IMR-90 (cell line): Measurements from ENCODE around the gene NOL9. TPM values are rescaled to one million over a fixed set of nuclear protein-coding genes. Genes with fewer than 3 reads are reported as not detected.

Source experiments
- ATAC-seq: fragments of 200-7000 bp; cut with Tn5 transposase; 2 replicates; pipeline ENCODE4 v1.9.1; 2020; ENCODE audit warnings: low read depth, mild to moderate bottlenecking, moderate library complexity
- BruUV-seq: library from RNA; stranded (reverse); fragments of 400-500 nt; replicated peaks from 2 replicates; lab custom pipeline; 2021; lab: Mats Ljungman, UMichigan
- CTCF ChIA-PET: fragments of 300-600 bp; formaldehyde crosslinking; extraction: SDS; loops from one replicate; lab custom pipeline; 2021; ENCODE audit warnings: antibody characterized with exemption; lab: Yijun Ruan, JAX
- POLR2A ChIA-PET: fragments of 300-600 bp; sonication (Branson Sonifier 250); formaldehyde crosslinking; loops from one replicate; lab custom pipeline; 2022; ENCODE audit warnings: antibody characterized with exemption; ENCODE audit not compliant: unreplicated experiment; lab: Charles Lee
- DNase-seq: peaks from one replicate; pipeline ENCODE4 v3.0.0; 2013
- H2AFZ ChIP-seq: replicated peaks from 2 replicates; pipeline ENCODE3; 2013; ENCODE audit warnings: low read length, mild to moderate bottlenecking; ENCODE audit not compliant: poor library complexity
- H2AK5ac ChIP-seq: 2 replicates; pipeline ENCODE4 v1.6.1; 2013; ENCODE audit warnings: low read depth, low read length, inconsistent platforms
- H2AK9ac ChIP-seq: replicated peaks from 2 replicates; pipeline ENCODE3; 2013; ENCODE audit warnings: mild to moderate bottlenecking, low read depth, low read length, moderate library complexity; ENCODE audit not compliant: poor library complexity
- H2BK120ac ChIP-seq: 2 replicates; pipeline ENCODE4 v1.6.1; 2013; ENCODE audit warnings: low read depth, low read length, inconsistent platforms
- H2BK15ac ChIP-seq: 3 replicates; pipeline ENCODE4 v1.6.1; 2013; ENCODE audit warnings: low read depth, low read length, inconsistent platforms
- H2BK20ac ChIP-seq: 2 replicates; pipeline ENCODE4 v1.6.1; 2013; ENCODE audit warnings: low read depth, mild to moderate bottlenecking, inconsistent platforms, low read length, moderate library complexity
- H2BK5ac ChIP-seq: 2 replicates; pipeline ENCODE4 v1.6.1; 2013; ENCODE audit warnings: mild to moderate bottlenecking, low read depth, low read length, inconsistent platforms; ENCODE audit not compliant: poor library complexity, severe bottlenecking
- H3K14ac ChIP-seq: replicated peaks from 2 replicates; pipeline ENCODE4 v1.6.1; 2013; ENCODE audit warnings: low read depth, low read length, inconsistent platforms
- H3K18ac ChIP-seq: 2 replicates; pipeline ENCODE4 v1.6.1; 2013; ENCODE audit warnings: low read depth, low read length, control low read depth
- H3K23ac ChIP-seq: 2 replicates; pipeline ENCODE4 v1.6.1; 2013; ENCODE audit warnings: low read depth, low read length, inconsistent platforms
- H3K27ac ChIP-seq: 2 replicates; pipeline ENCODE4 v1.5.1; 2013; ENCODE audit warnings: mild to moderate bottlenecking, control low read depth, low read length; ENCODE audit not compliant: insufficient read depth
- H3K27me3 ChIP-seq: 2 replicates; pipeline ENCODE4 v1.6.1; 2013; ENCODE audit warnings: low read length; ENCODE audit not compliant: control insufficient read depth, insufficient read depth
- H3K36me3 ChIP-seq: 2 replicates; pipeline ENCODE4 v1.6.1; 2013; ENCODE audit warnings: low read length, mixed read lengths; ENCODE audit not compliant: control insufficient read depth, insufficient read depth
- H3K4ac ChIP-seq: 2 replicates; pipeline ENCODE4 v1.6.1; 2013; ENCODE audit warnings: low read depth, low read length, inconsistent platforms
- H3K4me1 ChIP-seq: 2 replicates; pipeline ENCODE4 v1.6.1; 2013; ENCODE audit warnings: low read length, mixed read lengths; ENCODE audit not compliant: control insufficient read depth, insufficient read depth
- H3K4me2 ChIP-seq: 2 replicates; pipeline ENCODE4 v1.6.1; 2013; ENCODE audit warnings: low read depth, mild to moderate bottlenecking, control low read depth, low read length, moderate library complexity
- H3K4me3 ChIP-seq: 2 replicates; pipeline ENCODE4 v1.5.1; 2013; ENCODE audit warnings: low read depth, mild to moderate bottlenecking, control low read depth, low read length, moderate library complexity; ENCODE audit not compliant: insufficient read depth
- H3K56ac ChIP-seq: 2 replicates; pipeline ENCODE4 v1.6.1; 2013; ENCODE audit warnings: low read length, inconsistent platforms; ENCODE audit not compliant: insufficient read depth; ENCODE audit errors: extremely low read depth
- H3K79me1 ChIP-seq, 2 experiments: 2 replicates each; pipeline ENCODE4 v1.6.1; 2013; ENCODE audit warnings: low read length in 2 of 2, inconsistent platforms in 1 of 2, low read depth in 1 of 2
- H3K9ac ChIP-seq: 2 replicates; pipeline ENCODE4 v1.6.1; 2013; ENCODE audit warnings: low read depth, low read length, control low read depth
- H3K9me1 ChIP-seq: 2 replicates; pipeline ENCODE4 v1.6.1; 2013; ENCODE audit warnings: low read length, inconsistent platforms; ENCODE audit not compliant: insufficient read depth
- H3K9me3 ChIP-seq: 2 replicates; pipeline ENCODE4 v1.6.1; 2013; ENCODE audit warnings: low read length; ENCODE audit not compliant: control insufficient read depth, insufficient read depth
- H4K20me1 ChIP-seq: 2 replicates; pipeline ENCODE4 v1.6.1; 2013; ENCODE audit warnings: low read length, inconsistent platforms; ENCODE audit not compliant: insufficient read depth
- H4K5ac ChIP-seq: 2 replicates; pipeline ENCODE4 v1.6.1; 2013; ENCODE audit warnings: mild to moderate bottlenecking, low read depth, low read length, control low read depth
- H4K8ac ChIP-seq, 2 experiments: 2 replicates each; pipeline ENCODE4 v1.6.1; 2013; ENCODE audit warnings: low read depth in 2 of 2, low read length in 2 of 2, control low read depth in 1 of 2, inconsistent platforms in 1 of 2
- H4K91ac ChIP-seq: 2 replicates; pipeline ENCODE4 v1.6.1; 2013; ENCODE audit warnings: low read depth, low read length, inconsistent platforms; ENCODE audit not compliant: insufficient read depth
- BHLHE40 ChIP-seq: fragments of 150-350 bp; IDR thresholded peaks from 2 replicates; pipeline ENCODE4 v1.6.1; 2016; ENCODE audit warnings: mild to moderate bottlenecking, low read depth, low read length
- CTCF ChIP-seq: conservative IDR thresholded peaks from 2 replicates; pipeline ENCODE4 v1.5.1; 2012; ENCODE audit warnings: mild to moderate bottlenecking, low read depth, low read length, improper control_type of control experiment
- ELK1 ChIP-seq: fragments of 150-350 bp; IDR thresholded peaks from 2 replicates; pipeline ENCODE4 v1.6.1; 2016; ENCODE audit warnings: low read depth, mild to moderate bottlenecking, low read length, moderate library complexity, borderline replicate concordance
- FOS ChIP-seq: fragments of 150-350 bp; IDR thresholded peaks from 2 replicates; pipeline ENCODE4 v1.6.1; 2016; ENCODE audit warnings: low read depth, low read length
- MAFK ChIP-seq: IDR thresholded peaks from 2 replicates; pipeline ENCODE4 v1.6.1; 2012; ENCODE audit warnings: low read depth, low read length, improper control_type of control experiment
- MAZ ChIP-seq: IDR thresholded peaks from 2 replicates; pipeline ENCODE4 v1.6.1; 2012; ENCODE audit warnings: low read depth, mild to moderate bottlenecking, low read length, improper control_type of control experiment, moderate library complexity, borderline replicate concordance
- MXI1 ChIP-seq: IDR thresholded peaks from 2 replicates; pipeline ENCODE4 v1.6.1; 2012; ENCODE audit warnings: low read depth, mild to moderate bottlenecking, low read length, moderate library complexity, borderline replicate concordance
- NFE2L2 ChIP-seq: fragments of 150-350 bp; IDR thresholded peaks from 2 replicates; pipeline ENCODE4 v1.6.1; 2016; ENCODE audit warnings: low read depth, mild to moderate bottlenecking, low read length
- POLR2A ChIP-seq: IDR thresholded peaks from 2 replicates; pipeline ENCODE4 v1.6.1; 2012; ENCODE audit warnings: mild to moderate bottlenecking, low read depth, low read length
- RAD21 ChIP-seq: IDR thresholded peaks from 2 replicates; pipeline ENCODE4 v1.6.1; 2012; ENCODE audit warnings: low read length, improper control_type of control experiment
- RCOR1 ChIP-seq: IDR thresholded peaks from 2 replicates; pipeline ENCODE4 v1.6.1; 2012; ENCODE audit warnings: mild to moderate bottlenecking, low read length, improper control_type of control experiment; ENCODE audit not compliant: insufficient replicate concordance
- RFX5 ChIP-seq: IDR thresholded peaks from 2 replicates; pipeline ENCODE4 v1.8.0; 2012; ENCODE audit warnings: low read depth, mild to moderate bottlenecking, low read length, moderate library complexity
- SMC3 ChIP-seq: fragments of 150-350 bp; IDR thresholded peaks from 2 replicates; pipeline ENCODE4 v1.6.1; 2016; ENCODE audit warnings: low read depth, mild to moderate bottlenecking, antibody characterized with exemption, low read length, moderate library complexity
- USF2 ChIP-seq: fragments of 150-350 bp; IDR thresholded peaks from 2 replicates; pipeline ENCODE4 v1.6.1; 2017; ENCODE audit warnings: mild to moderate bottlenecking, antibody characterized with exemption, low read length, low read depth
- WGBS, 2 experiments: methylation state at CpG; one replicate each; pipeline versions ENCODE4 v1.1.5 to v1.1.7; 2013; ENCODE audit warnings: missing lambda C conversion rate in 2 of 2; ENCODE audit not compliant: insufficient read length in 1 of 2; ENCODE audit errors: extremely low coverage in 2 of 2; 5-methylcytosine and 5-hydroxymethylcytosine counted together
- dilution Hi-C: fragments of 300-500 bp; cut with HindIII; formaldehyde crosslinking; loops from one replicate; pipeline ENCODE4 v1.14.3; 2018; ENCODE audit warnings: low sequenced_read_pairs; ENCODE audit not compliant: unreplicated experiment
- in situ Hi-C: fragments of 300-500 bp; cut with MboI; formaldehyde crosslinking; loops from 3 replicates; pipeline ENCODE4 v1.14.3; 2019; ENCODE audit warnings: low sequenced_read_pairs, inconsistent platforms, mixed read lengths
- intact Hi-C: fragments of 100-400 bp; cut with micrococcal nuclease; formaldehyde crosslinking; loops from 2 replicates; pipeline ENCODE4 v1.10.0; 2022
- polyA plus RNA-seq, 3 experiments: library from polyadenylated mRNA; depleted of rRNA; stranded (reverse); fragments of >200 nt; gene quantifications; 2 replicates each; pipeline ENCODE4 v1.2.3, GENCODE V29; 2012; ENCODE audit warnings: low replicate concordance in 1 of 3
- total RNA-seq: library from RNA; depleted of rRNA; stranded (reverse); fragments of >200 nt; gene quantifications from 2 replicates; pipeline ENCODE4 v1.2.3, GENCODE V29; 2012

The NOL9 gene
- total and polyA plus RNA-seq, 2 of the 4 experiments (the other 2 are of a cell fraction): 13.0 to 19.2 TPM

GRCh38 chr1:6578624-6579373 is 24.5 kb upstream of the NOL9 start:
- in situ Hi-C loops (no loop called here), dilution Hi-C loops (no loop called here), intact Hi-C loops (no loop called here)
- WGBS, 2 experiments: 88% methylated on average over 11 of the region's 14 CpGs; no CpG with 5 or more reads in 1 of the 2 experiments
- H3K9ac ChIP-seq: no peak overlapping the region
- peak overlapping the region; percentile 62 for H4K5ac ChIP-seq
- H4K20me1 ChIP-seq: peaks cover 3% of the 10 kb centered on the region; the same call in 1 of the 2 replicates
- no peak overlapping the region for H3K23ac ChIP-seq
- H3K18ac ChIP-seq: no peak overlapping the region
- TF ChIP-seq CTCF (no peak), MAZ (no peak), USF2 (no peak), NFE2L2 (no peak), POLR2A (no peak), RCOR1 (no peak), MXI1 (no peak), BHLHE40 (no peak), MAFK (no peak), SMC3 (no peak), FOS (no peak), RFX5 (no peak), ELK1 (no peak), RAD21 (no peak)
- POLR2A ChIA-PET: no interaction called here
- H3K4me3 ChIP-seq: no peak overlapping the region
- CTCF ChIA-PET: no interaction called here
- no peak overlapping the region for H2BK5ac ChIP-seq
- H4K8ac ChIP-seq: peak overlapping the region; percentile 87 to 94
- H3K27ac ChIP-seq: peak overlapping the region; percentile 46; the same call in 1 of the 2 replicates
- H3K56ac ChIP-seq: no peak overlapping the region
- H3K9me3 ChIP-seq: no peaks in the 10 kb centered on the region
- 0 out of 2 replicates have a peak, but pooled peaks cover 3% of the 10 kb centered on the region for H3K36me3 ChIP-seq
- peak overlapping the region; percentile 59 for H2AK9ac ChIP-seq
- H2BK20ac ChIP-seq: no peak overlapping the region
- BruUV-seq: no TSS peak
- peaks cover 10 to 28% of the 10 kb centered on the region in 2 experiments for H3K79me1 ChIP-seq
- H3K4me1 ChIP-seq: peaks cover 11% of the 10 kb centered on the region
- ATAC-seq (no peak), DNase-seq (no peak)
- H3K14ac ChIP-seq: peak overlapping the region; percentile 26; the same call in 1 of the 2 replicates
- 0 out of 2 replicates have a peak overlapping the region, but pooled peaks have one; percentile 12 for H3K4ac ChIP-seq
- peak overlapping the region; percentile 78; the same call in 1 of the 2 replicates for H2AK5ac ChIP-seq
- no peak overlapping the region for H2BK120ac ChIP-seq
- H4K91ac ChIP-seq: no peak overlapping the region
- H2AFZ ChIP-seq: peak overlapping the region; percentile 89
- no peak overlapping the region for H2BK15ac ChIP-seq
- H3K4me2 ChIP-seq: peak overlapping the region; percentile 80; the same call in 1 of the 2 replicates
- H3K9me1 ChIP-seq: peaks cover 13% of the 10 kb centered on the region
- no peaks in the 10 kb centered on the region; the same call in 1 of the 2 replicates for H3K27me3 ChIP-seq
